NCI-H2196 (cell line): ENCODE results near the gene TSPAN4.

ENCODE experiments used
- DNase-seq: peaks from one replicate; lab custom pipeline; 2025; ENCODE audit not compliant: unreplicated experiment; lab: John Stamatoyannopoulos, UW

TSPAN4 gene

GRCh38 chr11:863023-863909 is 20.6 kb downstream of the TSPAN4 start:
- DNase-seq = no peak

GRCh38 chr11:863910-864827 is 21.5 kb downstream of the TSPAN4 start:
- no peak for DNase-seq

DNA sequence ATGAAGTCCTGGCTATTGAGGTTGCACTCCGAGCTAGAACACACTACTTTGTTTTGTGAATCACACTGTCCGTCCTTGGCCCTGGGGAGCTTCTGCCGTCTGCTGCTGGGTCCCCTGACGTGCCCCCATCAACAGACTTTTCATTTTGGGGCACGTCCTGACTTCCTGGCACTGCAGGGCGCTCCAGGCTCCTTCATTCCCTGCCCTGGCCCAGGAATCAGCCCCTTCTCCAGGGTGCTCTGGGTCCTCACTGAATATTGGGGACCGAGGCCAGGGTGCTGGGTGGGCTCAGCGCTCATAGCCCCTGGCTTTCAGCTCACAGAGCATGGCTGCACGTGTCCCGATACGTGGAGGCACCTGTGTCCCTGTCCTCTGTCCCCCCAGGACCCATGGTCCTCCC is 22.2 kb downstream of the TSPAN4 start:
- no peak for DNase-seq

DNA sequence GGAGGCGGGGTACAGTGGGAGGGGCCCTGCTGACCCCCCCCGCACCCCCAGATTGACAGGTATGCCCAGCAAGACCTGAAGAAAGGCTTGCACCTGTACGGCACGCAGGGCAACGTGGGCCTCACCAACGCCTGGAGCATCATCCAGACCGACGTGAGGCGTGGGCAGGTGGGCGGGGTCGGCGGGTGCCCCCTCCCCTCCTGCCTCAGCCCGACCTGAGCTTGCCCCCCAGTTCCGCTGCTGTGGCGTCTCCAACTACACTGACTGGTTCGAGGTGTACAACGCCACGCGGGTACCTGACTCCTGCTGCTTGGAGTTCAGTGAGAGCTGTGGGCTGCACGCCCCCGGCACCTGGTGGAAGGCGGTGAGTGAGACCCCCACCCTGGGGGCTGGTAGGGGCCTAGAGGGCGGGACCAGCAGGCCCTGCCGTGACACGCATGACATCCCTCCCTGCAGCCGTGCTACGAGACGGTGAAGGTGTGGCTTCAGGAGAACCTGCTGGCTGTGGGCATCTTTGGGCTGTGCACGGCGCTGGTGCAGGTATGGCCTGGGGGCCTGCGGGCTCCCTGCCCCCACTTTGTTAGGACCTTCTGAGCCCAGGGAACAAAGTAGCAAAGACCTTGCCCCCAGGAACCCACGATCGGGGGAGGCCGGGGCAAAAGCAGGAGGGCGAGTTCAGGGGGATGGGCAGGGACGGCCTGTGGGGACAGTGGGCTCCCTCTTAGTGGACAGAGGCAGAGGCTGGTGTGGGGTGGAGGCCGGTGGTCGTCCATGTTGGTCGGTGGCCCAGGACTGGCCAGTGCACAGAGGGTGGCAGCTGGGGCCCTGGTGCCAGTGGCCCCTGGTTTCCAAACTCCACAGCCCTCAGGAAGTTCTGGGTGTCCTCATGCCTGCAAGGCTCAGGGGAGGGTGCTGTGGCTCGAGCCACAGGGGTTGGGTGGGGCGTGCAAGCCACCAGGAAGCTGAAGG is 23.1 kb downstream of the TSPAN4 start:
- no peak for DNase-seq

DNA sequence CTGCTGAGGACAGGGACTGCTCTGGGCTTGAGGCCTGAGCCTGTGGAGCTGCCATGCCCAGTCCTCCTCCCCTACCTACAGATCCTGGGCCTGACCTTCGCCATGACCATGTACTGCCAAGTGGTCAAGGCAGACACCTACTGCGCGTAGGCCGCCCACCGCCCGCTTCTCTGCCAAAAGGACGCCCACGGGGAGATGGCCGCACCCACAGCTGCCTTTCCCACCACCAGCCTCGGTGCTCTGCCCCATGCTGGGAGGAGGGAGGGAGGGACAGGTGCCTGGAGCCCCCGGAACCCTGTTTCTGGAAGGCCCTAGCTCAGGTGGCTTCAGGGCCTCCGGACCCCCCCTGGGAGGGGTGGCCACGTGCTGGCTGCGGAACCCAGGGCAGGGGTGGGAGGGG is 23.8 kb downstream of the TSPAN4 start:
- DNase-seq = no peak

DNA sequence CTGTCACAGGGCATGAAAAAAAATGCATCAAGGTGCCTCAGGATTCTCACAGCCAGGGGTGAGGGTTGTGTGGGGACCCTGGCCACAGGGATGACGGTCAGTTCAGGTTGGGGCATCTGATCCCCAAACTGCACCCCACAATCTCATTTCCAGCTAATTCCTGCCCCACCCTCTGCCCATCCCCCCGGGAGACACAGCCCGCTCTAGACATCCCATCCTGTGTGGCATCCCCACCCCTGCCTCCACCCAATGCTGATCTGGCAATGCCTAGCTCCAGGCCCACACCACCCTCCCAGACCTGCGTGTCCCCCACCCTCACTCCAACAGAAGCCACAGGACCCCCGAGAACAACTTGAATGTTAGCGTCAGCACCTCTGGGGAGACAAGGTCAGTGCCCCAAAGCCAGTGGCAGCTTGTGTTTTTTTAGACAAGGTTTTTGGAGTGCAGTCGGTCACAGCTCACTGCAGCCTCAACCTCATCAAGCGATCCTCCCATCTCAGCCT is 25.3 kb downstream of the TSPAN4 start:
- no peak for DNase-seq

GRCh38 chr11:868394-868793 is 25.7 kb downstream of the TSPAN4 start:
- DNase-seq = no peak

DNA sequence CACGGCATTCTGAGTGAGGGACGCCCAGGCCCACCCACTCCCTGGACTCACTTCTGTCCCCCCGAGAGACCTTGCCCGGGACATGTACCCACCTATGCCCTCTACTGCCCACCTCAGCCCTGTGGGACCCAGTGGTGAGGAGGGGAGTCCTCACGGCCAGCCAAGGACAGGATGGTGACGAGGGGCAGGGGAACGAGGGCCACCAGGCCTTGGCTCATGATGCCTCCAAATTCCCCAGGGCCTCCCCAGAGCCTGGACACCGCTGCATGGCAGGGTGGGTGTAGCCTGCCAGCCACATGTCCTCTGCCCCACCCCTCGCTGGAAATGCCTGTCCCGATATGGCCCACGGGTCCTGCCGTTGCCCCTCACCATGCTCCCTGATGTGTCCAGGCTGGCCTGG is 26.1 kb downstream of the TSPAN4 start:
- no peak for DNase-seq

DNA sequence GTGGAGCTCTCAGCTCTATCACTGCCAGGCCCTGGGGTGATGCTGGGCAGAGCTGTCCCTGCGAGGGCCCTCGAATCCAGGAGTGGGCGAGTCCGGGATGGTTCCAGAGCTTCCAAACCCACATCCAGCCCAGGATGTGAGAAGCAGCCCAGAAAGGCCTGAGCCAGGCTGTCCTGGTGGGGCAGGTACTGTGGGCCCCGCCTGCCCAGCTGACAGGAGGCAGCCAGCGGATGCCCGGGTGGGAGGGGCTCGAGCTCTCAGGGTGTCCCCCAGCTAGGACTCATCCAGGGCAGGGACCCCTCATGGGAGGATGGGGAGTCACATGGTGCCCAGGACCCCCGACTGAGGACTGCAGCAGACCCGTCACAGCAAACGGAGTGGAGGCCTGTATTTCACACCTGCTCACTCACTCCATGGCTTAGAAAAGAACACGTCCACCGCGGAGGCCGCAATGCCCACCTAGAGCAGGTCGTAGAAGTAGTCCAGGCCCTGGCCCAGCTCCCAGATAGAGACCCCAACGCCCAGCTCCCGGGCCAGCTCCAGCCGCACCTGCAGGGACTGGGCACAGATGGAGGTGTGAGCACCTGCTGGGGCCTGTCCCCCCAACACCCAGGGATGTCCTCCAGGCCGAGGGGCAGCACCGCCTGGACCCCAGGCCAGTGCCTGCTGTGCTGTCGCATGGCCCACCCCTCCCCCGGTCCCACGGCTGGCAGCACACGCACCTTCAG is 26.9 kb downstream of the TSPAN4 start:
- DNase-seq = no peak

DNA sequence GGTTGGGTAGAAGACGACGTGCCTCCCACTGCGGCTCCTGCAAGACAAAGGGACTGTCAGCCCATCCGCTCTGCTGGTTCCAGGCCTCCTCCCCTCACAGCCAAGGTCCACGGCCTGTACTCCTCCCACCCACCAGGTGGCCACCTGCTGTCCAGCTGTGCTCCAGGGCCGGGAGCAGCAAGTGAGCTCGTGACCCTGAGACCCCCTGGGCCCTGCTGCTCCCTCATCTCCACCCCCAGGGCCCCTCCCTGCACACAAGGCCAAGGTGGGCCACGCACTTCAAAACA is 27.4 kb downstream of the TSPAN4 start:
- no peak for DNase-seq

- no peak for DNase-seq
Measured at GRCh38 chr11:870418-870817, 27.8 kb downstream of the TSPAN4 start.

- DNase-seq = no peak
Measured at GRCh38 chr11:871472-871871, 28.8 kb downstream of the TSPAN4 start.

DNA sequence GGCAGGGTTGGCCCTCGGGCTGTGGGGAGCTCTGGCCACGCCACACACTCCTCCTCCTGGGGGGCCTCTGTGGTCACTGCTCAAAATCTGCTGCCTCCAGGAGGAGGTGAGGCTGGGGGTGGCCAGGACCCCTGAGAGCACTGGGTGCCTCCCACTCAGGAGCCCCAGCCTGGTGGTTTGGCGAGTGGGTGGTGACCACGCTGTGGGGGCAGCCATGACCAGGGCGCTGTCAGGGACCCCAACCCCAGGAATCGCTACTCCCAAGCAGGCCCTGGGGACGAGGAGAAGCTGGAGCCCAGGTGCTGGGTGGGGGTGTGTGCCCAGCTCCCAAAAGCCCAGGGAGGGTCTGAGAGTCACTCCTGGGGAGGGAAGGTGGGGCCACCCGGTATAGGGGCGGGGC is 30.1 kb downstream of the TSPAN4 start:
- no peak for DNase-seq

DNA sequence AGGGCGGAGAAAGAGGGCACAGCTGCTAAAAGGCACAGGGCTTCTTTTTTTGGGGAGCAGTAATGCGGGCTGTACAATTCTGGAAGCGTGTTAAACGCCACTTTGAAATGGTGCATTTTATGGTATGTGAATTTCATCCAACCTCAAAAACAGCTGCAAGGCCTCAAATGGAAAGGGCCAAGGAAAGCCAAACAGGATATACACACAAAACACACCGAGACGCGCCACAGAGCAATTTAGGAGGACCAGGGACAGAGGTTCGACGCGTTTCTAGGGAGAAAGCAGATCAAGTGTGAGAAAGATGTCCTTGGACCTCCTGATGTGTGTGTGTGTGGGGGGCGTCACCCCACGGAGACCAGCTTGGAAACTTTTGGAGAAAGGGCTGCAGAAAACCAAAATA is 31.1 kb downstream of the TSPAN4 start:
- no peak for DNase-seq

- no peak for DNase-seq
Measured at GRCh38 chr11:875203-875602, 32.6 kb downstream of the TSPAN4 start.

DNA sequence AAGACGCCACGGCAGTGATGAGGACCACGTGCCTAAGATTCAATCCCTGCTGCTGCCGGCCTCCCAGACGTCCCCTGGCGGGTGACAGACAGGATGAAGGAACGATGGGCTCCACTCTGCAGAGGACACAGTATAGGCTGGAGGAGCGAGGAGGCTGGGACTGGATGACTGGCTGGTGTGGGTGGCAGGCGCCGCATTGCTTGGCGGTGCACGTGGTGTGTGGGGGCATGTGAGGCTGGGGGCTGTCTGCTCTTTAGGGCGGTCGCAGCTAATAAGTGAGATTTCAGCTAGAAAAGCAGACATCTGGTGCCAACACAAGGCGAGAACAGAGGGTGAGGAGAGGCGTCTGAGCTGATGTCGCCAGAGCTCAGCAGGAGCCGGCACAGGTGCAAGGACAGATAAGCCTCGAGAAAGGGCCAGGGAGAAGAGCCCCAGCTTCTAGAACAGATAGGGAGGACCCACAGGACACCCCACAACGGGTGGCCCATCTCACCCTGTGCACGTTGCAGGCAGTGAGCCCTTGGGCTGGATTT is 33.2 kb downstream of the TSPAN4 start:
- no peak for DNase-seq

DNA sequence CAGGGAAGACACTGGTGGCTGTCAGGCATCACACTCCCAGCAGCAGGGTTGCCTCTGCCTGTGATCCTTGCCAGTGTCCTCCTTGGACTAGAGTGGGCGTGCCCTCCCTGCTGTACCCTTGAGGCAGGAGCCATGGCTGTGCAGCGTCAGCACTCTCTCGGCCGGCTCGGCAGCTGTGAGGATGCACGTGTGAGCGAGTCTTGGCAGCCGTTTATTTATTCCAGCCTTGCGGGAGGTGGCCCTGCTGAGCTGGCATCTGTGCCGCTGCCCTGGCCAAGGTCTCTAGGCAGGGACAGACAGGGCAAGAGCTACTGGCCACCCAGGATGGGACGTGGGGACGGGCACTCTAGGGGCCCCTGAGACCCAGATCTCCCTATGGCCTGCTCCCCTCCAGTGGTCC is 33.9 kb downstream of the TSPAN4 start:
- DNase-seq = peak; percentile 73

DNA sequence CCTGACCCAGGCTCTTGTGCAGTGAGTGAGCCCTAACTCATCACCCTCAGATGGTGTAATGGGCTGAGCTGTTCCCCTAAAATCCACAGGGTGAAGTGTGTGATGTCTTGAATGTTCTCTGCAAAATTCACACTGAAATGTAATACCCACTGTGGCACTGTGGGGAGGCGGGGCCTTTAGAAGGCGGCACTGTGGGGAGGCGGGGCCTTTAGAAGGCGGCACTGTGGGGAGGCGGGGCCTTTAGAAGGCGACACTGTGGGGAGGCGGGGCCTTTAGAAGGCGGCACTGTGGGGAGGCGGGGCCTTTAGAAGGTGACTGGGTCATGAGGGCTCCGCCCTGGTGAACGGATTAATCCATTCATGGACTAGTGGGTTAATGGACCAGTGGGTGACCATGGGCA is 34.9 kb downstream of the TSPAN4 start:
- peak; percentile 23 for DNase-seq

- DNase-seq = no peak
Measured at GRCh38 chr11:880447-880846, 37.8 kb downstream of the TSPAN4 start.

- DNase-seq = no peak
Measured at GRCh38 chr11:882596-882995, 39.9 kb downstream of the TSPAN4 start.
